Activated CD8-positive, alpha-beta memory T cell treated with anti-CD3 and anti-CD28 coated beads for 1 hour (primary cell): ENCODE measurements around the gene EFNA2.
"Not testable (repeated sequence)": the region's sequence is repeated elsewhere in the genome, so short reads cannot be mapped to it uniquely, and the experiment has no call there.

Source experiments
- DNase-seq, 2 donors: peaks; one replicate each; pipeline ENCODE4 v3.0.0-alpha.2; 2020; ENCODE audit warnings: low read depth in 1 of 2; ENCODE audit errors: extremely low read depth in 1 of 2

The EFNA2 gene

GRCh38 chr19:1295169-1296012, 9.7 kb downstream of the EFNA2 start:
- DNase-seq = peak in 1 of 2 donors; percentile 44

GRCh38 chr19:1296078-1296477, 10.4 kb downstream of the EFNA2 start:
- no peak for DNase-seq

- no peak for DNase-seq
Observed at GRCh38 chr19:1296575-1297271, 11.1 kb downstream of the EFNA2 start.

- DNase-seq = no peak
Observed at GRCh38 chr19:1298235-1298634, 12.6 kb downstream of the EFNA2 start.

- DNase-seq = no peak
Observed at GRCh38 chr19:1299801-1300200, 14.1 kb downstream of the EFNA2 start.

- DNase-seq = no peak
Observed at GRCh38 chr19:1300744-1301490, 15.2 kb downstream of the EFNA2 start.

- DNase-seq = no peak
Observed at GRCh38 chr19:1302533-1303239, 17.0 kb downstream of the EFNA2 start.

GRCh38 chr19:1304197-1304924, 18.7 kb downstream of the EFNA2 start:
- DNase-seq = no peak

- DNase-seq = not testable (repeated sequence)
Observed at GRCh38 chr19:1305354-1305753, 19.7 kb downstream of the EFNA2 start.

GRCh38 chr19:1307320-1307719, 21.6 kb downstream of the EFNA2 start:
- no peak for DNase-seq

- DNase-seq = no peak
Observed at GRCh38 chr19:1307755-1308303, 22.2 kb downstream of the EFNA2 start.

GRCh38 chr19:1308718-1309117, 23.0 kb downstream of the EFNA2 start:
- DNase-seq = no peak

GRCh38 chr19:1309977-1310852, 24.5 kb downstream of the EFNA2 start:
- DNase-seq = no peak

- DNase-seq = no peak
Observed at GRCh38 chr19:1310853-1311180, 25.1 kb downstream of the EFNA2 start.

- no peak for DNase-seq
Observed at GRCh38 chr19:1311543-1312091, 25.9 kb downstream of the EFNA2 start.

- DNase-seq = no peak
Observed at GRCh38 chr19:1312767-1313694, 27.4 kb downstream of the EFNA2 start.

- DNase-seq = no peak
Observed at GRCh38 chr19:1313695-1314613, 28.3 kb downstream of the EFNA2 start.
